Keratinocyte (primary cell): ENCODE measurements around the gene PCDHB13. TPM values are rescaled to one million over a fixed set of nuclear protein-coding genes. Genes with fewer than 3 reads are reported as not detected.
"Not testable (repeated sequence)": the region's sequence is repeated elsewhere in the genome, so short reads cannot be mapped to it uniquely, and the experiment has no call there.

ENCODE experiments used
- DNase-seq: peaks from one replicate; pipeline ENCODE4 v3.0.0-alpha.2; 2011; ENCODE audit warnings: low read depth, missing footprints, low spot score
- FAIRE-seq: peaks from 2 replicates; lab custom pipeline; 2011; peaks lifted over from hg19 to GRCh38; lab: Jason Lieb, UNC
- H2AFZ ChIP-seq: 2 replicates; pipeline ENCODE4 v1.6.0; 2012; ENCODE audit warnings: low read length, control low read depth, inconsistent platforms; ENCODE audit not compliant: control insufficient read depth
- H3K27ac ChIP-seq: 2 replicates; pipeline ENCODE4 v1.5.1; 2011; ENCODE audit warnings: low read length; ENCODE audit not compliant: control insufficient read depth, insufficient read depth
- H3K27me3 ChIP-seq: 3 replicates; pipeline ENCODE4 v1.6.0; 2011; ENCODE audit warnings: low read length; ENCODE audit not compliant: control insufficient read depth, insufficient read depth; ENCODE audit errors: extremely low read depth
- H3K36me3 ChIP-seq, 2 experiments: 2 replicates in 1 of 2; 3 replicates in 1 of 2; pipeline ENCODE4 v1.5.1; 2011; ENCODE audit warnings: low read length in 2 of 2, mild to moderate bottlenecking in 1 of 2; ENCODE audit not compliant: control insufficient read depth in 2 of 2, insufficient read depth in 2 of 2; ENCODE audit errors: extremely low read depth in 1 of 2
- H3K4me1 ChIP-seq: 3 replicates; pipeline ENCODE4 v1.5.1; 2011; ENCODE audit warnings: low read length; ENCODE audit not compliant: control insufficient read depth, insufficient read depth; ENCODE audit errors: extremely low read depth
- H3K4me2 ChIP-seq: 3 replicates; pipeline ENCODE4 v1.6.0; 2011; ENCODE audit warnings: low read depth, low read length; ENCODE audit not compliant: control insufficient read depth, insufficient read depth; ENCODE audit errors: extremely low read depth
- H3K4me3 ChIP-seq, 3 experiments: fragments of 200-600 bp in 1 of 3; sonication (generic) in 1 of 3; 2 replicates in 2 of 3; 3 replicates in 1 of 3; pipeline ENCODE4 v1.5.1; 2011 to 2016; ENCODE audit warnings: low read length in 3 of 3, mild to moderate bottlenecking in 3 of 3, control low read depth in 2 of 3, inconsistent platforms in 1 of 3, low read depth in 1 of 3, mixed read lengths in 1 of 3, mixed run types in 1 of 3, moderate library complexity in 1 of 3; ENCODE audit not compliant: control insufficient read depth in 2 of 3, insufficient read depth in 2 of 3; ENCODE audit errors: extremely low read depth in 1 of 3
- H3K79me2 ChIP-seq: 2 replicates; pipeline ENCODE4 v1.6.0; 2012; ENCODE audit warnings: low read length; ENCODE audit not compliant: control insufficient read depth, insufficient read depth
- H3K9ac ChIP-seq: 3 replicates; pipeline ENCODE4 v1.6.0; 2011; ENCODE audit warnings: low read length; ENCODE audit not compliant: control insufficient read depth, insufficient read depth; ENCODE audit errors: extremely low read depth
- H3K9me1 ChIP-seq: 3 replicates; pipeline ENCODE4 v1.6.0; 2011; ENCODE audit warnings: low read length; ENCODE audit not compliant: control insufficient read depth, insufficient read depth; ENCODE audit errors: extremely low read depth
- H3K9me3 ChIP-seq: 2 replicates; pipeline ENCODE4 v1.5.1; 2012; ENCODE audit warnings: low read depth, low read length; ENCODE audit not compliant: control insufficient read depth
- H4K20me1 ChIP-seq: 3 replicates; pipeline ENCODE4 v1.6.0; 2011; ENCODE audit warnings: low read length; ENCODE audit not compliant: control insufficient read depth, insufficient read depth; ENCODE audit errors: extremely low read depth
- EZH2 ChIP-seq: IDR thresholded peaks from one replicate; pipeline ENCODE4 v1.6.1; 2012; ENCODE audit warnings: inconsistent platforms, mild to moderate bottlenecking, low read length, moderate library complexity
- dilution Hi-C: fragments of 300-500 bp; cut with MboI; formaldehyde crosslinking; loops from one replicate; pipeline ENCODE4 v1.7.0; 2020; ENCODE audit warnings: low sequenced_read_pairs; ENCODE audit not compliant: extremely low pct_ligation_motif_present
- polyA plus RNA-seq, 5 experiments: library from polyadenylated mRNA; depleted of rRNA in 3 of 5; stranded (reverse) in 3 of 5; stranded (forward) in 1 of 5; unstranded in 1 of 5; fragments of >200 nt; gene quantifications; 1 replicate in 1 of 5; 2 replicates in 3 of 5; 3 replicates in 1 of 5; pipeline versions ENCODE4 v1.2.1 to v1.2.3, GENCODE V29; 2011 to 2012; ENCODE audit warnings: missing spikeins in 2 of 5, low read depth in 1 of 5, low replicate concordance in 1 of 5
- TF ChIP-seq, protein P1 (sequence below), 3 experiments: IDR thresholded peaks in 1 of 3; conservative IDR thresholded peaks in 1 of 3; optimal IDR thresholded peaks in 1 of 3; 2 replicates in 2 of 3; 3 replicates in 1 of 3; pipeline versions ENCODE3 to v1.5.1; 2011; ENCODE audit warnings: low read length in 3 of 3, mild to moderate bottlenecking in 3 of 3, moderate library complexity in 2 of 3, control low read depth in 1 of 3, inconsistent platforms in 1 of 3; ENCODE audit not compliant: insufficient read depth in 2 of 3; ENCODE audit errors: extremely low read depth in 1 of 3

The PCDHB13 gene
- polyA plus RNA-seq, 1 donor (not counting 4 experiments of a cell fraction or from before 2014, with no cell fraction given): 0.07 TPM

DNA sequence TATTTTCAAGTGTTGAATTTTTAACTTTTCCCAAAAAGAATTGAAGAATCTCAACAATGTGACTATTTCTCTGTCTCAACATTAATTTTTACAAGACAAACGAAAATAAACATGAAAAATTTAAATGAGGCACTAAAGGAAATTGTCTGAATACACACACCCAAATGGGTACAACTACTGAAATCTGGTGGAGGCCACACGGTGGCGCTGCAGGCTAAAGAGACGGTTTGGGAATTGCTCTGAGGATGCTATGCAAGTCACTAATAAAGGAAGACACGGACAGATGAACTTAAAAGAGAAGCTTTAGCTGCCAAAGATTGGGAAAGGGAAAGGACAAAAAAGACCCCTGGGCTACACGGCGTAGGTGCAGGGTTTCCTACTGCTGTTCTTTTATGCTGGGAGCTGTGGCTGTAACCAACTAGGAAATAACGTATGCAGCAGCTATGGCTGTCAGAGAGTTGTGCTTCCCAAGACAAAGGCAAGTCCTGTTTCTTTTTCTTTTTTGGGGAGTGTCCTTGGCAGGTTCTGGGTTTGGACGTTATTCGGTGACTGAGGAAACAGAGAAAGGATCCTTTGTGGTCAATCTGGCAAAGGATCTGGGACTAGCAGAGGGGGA, 21.5 kb upstream of the PCDHB13 start, which contains the start of gene PCDHB10:
TSS of gene PCDHB10 (plus strand) at position 244 of the 616 bp plus-strand sequence. CDS start at position 444, 200 bp downstream.
- H3K4me2 ChIP-seq: no peak within 1 kb of the TSS

DNA sequence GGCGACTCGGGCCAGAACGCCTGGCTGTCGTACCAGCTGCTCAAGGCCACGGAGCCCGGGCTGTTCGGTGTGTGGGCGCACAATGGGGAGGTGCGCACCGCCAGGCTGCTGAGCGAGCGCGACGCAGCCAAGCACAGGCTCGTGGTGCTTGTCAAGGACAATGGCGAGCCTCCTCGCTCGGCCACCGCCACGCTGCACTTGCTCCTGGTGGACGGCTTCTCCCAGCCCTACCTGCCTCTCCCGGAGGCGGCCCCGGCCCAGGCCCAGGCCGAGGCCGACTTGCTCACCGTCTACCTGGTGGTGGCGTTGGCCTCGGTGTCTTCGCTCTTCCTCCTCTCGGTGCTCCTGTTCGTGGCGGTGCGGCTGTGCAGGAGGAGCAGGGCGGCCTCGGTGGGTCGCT, 19.4 kb upstream of the PCDHB13 start:
- dilution Hi-C loops, H3K9me1 ChIP-seq, H2AFZ ChIP-seq, H3K9ac ChIP-seq, H3K9me3 ChIP-seq, H3K27ac ChIP-seq, H3K27me3 ChIP-seq, H3K4me3 ChIP-seq, H3K36me3 ChIP-seq, H3K4me2 ChIP-seq, FAIRE-seq, DNase-seq, H4K20me1 ChIP-seq, H3K79me2 ChIP-seq, H3K4me1 ChIP-seq: not testable (repeated sequence)

More for the DNA sequence above, 21.5 kb upstream of the PCDHB13 start, which contains the start of gene PCDHB10:
- Histone ChIP-seq H3K9me3 (no peaks in the 10 kb centered on the region), H4K20me1 (no peaks in the 10 kb centered on the region), H3K27ac (no peak within 1 kb of the TSS), H3K9me1 (no peaks in the 10 kb centered on the region), H3K9ac (no peak within 1 kb of the TSS), H3K79me2 (no peaks in the 10 kb centered on the region), H3K36me3 (no peaks in the 10 kb centered on the region), H3K4me3 (no peak within 1 kb of the TSS), H3K4me1 (no peaks in the 10 kb centered on the region), H3K27me3 (no peaks in the 10 kb centered on the region), H2AFZ (no peak within 1 kb of the TSS)
- DNase-seq: no peak
- FAIRE-seq: no peak
- TF ChIP-seq, protein P1, sequence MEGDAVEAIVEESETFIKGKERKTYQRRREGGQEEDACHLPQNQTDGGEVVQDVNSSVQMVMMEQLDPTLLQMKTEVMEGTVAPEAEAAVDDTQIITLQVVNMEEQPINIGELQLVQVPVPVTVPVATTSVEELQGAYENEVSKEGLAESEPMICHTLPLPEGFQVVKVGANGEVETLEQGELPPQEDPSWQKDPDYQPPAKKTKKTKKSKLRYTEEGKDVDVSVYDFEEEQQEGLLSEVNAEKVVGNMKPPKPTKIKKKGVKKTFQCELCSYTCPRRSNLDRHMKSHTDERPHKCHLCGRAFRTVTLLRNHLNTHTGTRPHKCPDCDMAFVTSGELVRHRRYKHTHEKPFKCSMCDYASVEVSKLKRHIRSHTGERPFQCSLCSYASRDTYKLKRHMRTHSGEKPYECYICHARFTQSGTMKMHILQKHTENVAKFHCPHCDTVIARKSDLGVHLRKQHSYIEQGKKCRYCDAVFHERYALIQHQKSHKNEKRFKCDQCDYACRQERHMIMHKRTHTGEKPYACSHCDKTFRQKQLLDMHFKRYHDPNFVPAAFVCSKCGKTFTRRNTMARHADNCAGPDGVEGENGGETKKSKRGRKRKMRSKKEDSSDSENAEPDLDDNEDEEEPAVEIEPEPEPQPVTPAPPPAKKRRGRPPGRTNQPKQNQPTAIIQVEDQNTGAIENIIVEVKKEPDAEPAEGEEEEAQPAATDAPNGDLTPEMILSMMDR (optimal IDR thresholded peaks at IDR 0.05 in 1 of 3, IDR thresholded peaks at IDR 0.05 in 1 of 3, conservative IDR thresholded peaks at IDR 0.05 in 1 of 3; ENCODE audit: extremely low read depth in 1 of 3, insufficient read depth in 2 of 3, low read length in 3 of 3): peak in 2 of 3 experiments; percentile 18 to 26
- no peak for TF ChIP-seq EZH2
- dilution Hi-C loops: no loop called here

DNA sequence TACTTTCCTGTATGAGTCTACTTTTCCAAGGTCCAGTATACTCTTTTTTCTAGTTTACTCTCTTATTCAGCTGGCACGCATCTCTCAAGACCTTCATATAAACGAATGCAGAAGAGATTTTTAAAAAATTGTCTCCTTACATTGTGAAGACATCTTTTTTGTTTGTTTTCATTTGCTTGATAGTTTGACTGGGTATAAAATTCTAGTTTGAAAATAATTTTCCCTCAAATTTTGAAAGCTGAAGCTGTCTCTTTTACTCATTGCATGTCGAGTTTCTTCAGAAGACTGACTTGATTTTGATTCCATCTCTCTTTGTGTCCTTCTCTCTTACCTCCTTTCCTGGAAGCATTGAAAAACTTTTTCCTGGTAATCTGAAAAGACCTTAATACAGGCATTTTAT, 17.4 kb upstream of the PCDHB13 start:
- Histone ChIP-seq H3K27ac (no peak overlapping the region), H3K4me2 (no peak overlapping the region), H3K36me3 (no peaks in the 10 kb centered on the region), H4K20me1 (no peaks in the 10 kb centered on the region), H3K9ac (no peak overlapping the region), H2AFZ (no peak overlapping the region), H3K4me1 (no peaks in the 10 kb centered on the region), H3K9me1 (no peaks in the 10 kb centered on the region), H3K79me2 (no peaks in the 10 kb centered on the region), H3K27me3 (no peaks in the 10 kb centered on the region), H3K9me3 (no peaks in the 10 kb centered on the region), H3K4me3 (no peak overlapping the region)
- TF ChIP-seq, protein P1 (optimal IDR thresholded peaks at IDR 0.05 in 1 of 3, IDR thresholded peaks at IDR 0.05 in 1 of 3, conservative IDR thresholded peaks at IDR 0.05 in 1 of 3; ENCODE audit: extremely low read depth in 1 of 3, insufficient read depth in 2 of 3, low read length in 3 of 3): no peak
- TF ChIP-seq EZH2: no peak
- FAIRE-seq: no peak
- dilution Hi-C loops: no loop called here
- no peak for DNase-seq
